ENCODE measurements around the gene GNPNAT1.

GRCh38 chr14:52806115-52806514 is 14.7 kb upstream of the GNPNAT1 start:
- TF ChIP-seq POLR2AphosphoS5 (IDR thresholded peaks at IDR 0.05; ENCODE audit: low read depth) (no peak), CTCF (IDR thresholded peaks at IDR 0.05; ENCODE audit: insufficient read depth, low read length) (no peak), REST (IDR thresholded peaks at IDR 0.05; ENCODE audit: insufficient replicate concordance, low read depth) (no peak), GABPA (IDR thresholded peaks at IDR 0.05; ENCODE audit: low read depth) (no peak), SPI1 (IDR thresholded peaks at IDR 0.05; ENCODE audit: borderline replicate concordance, low read depth) (no peak)

All from HL-60 (cell line).